Mucosa of descending colon (tissue), 3 donors: ENCODE data around the gene AGO3. TPM values are rescaled to one million over a fixed set of nuclear protein-coding genes. Genes with fewer than 3 reads are reported as not detected.

ENCODE experiments used
- ATAC-seq: fragments of 200-7000 bp; cut with Tn5 transposase; one replicate; pipeline ENCODE4 v1.9.1; 2020; ENCODE audit warnings: mild to moderate bottlenecking, moderate library complexity
- DNase-seq, 3 donors: peaks; one replicate each; pipeline ENCODE4 v3.0.0-alpha.2; 2020
- H3K36me3 ChIP-seq: fragments of 200-600 bp; one replicate; pipeline ENCODE4 v1.8.0; 2021; ENCODE audit warnings: low read depth, mild to moderate bottlenecking
- H3K4me1 ChIP-seq: fragments of 200-600 bp; one replicate; pipeline ENCODE4 v1.8.0; 2021; ENCODE audit warnings: low read depth, mild to moderate bottlenecking
- H3K4me3 ChIP-seq: fragments of 200-600 bp; one replicate; pipeline ENCODE4 v1.8.0; 2021; ENCODE audit warnings: mild to moderate bottlenecking
- H3K9me3 ChIP-seq: fragments of 200-600 bp; one replicate; pipeline ENCODE4 v1.8.0; 2021; ENCODE audit warnings: mild to moderate bottlenecking
- intact Hi-C, 2 donors: fragments of 100-400 bp; cut with DNase I in 1 of 2; cut with micrococcal nuclease in 1 of 2; formaldehyde crosslinking; loops; one replicate each; pipeline versions ENCODE4 v1.11.0 to v1.11.1; 2022; cut with DNase I, micrococcal nuclease
- total RNA-seq, 3 donors: library from RNA; stranded (reverse); fragmentation: NEBNext Ultra II Directional in 2 of 3; extraction: Animal tissue kit (Norgen Biotek cat#: 25700) in 2 of 3; gene quantifications; one replicate each; pipeline versions ENCODE4 v1.2.1 to v1.2.4, GENCODE V29; 2021 to 2023
- TF ChIP-seq, protein P1 (sequence below): fragments of 200-600 bp; IDR thresholded peaks from one replicate; pipeline ENCODE4 v1.8.0; 2022; ENCODE audit warnings: antibody characterized with exemption, mild to moderate bottlenecking
- donor health status: DM: no; HTN: no; CAD: no; lungs with moderate emphysema.
- donor health status: DM: no; HTN: no; CAD: no.
- donor health status: DM: no; HTN: yes; CAD: no.

The AGO3 gene
- total RNA-seq, 3 donors from 2014 or later = 16.6 to 34.5 (median 16.9) TPM

DNA sequence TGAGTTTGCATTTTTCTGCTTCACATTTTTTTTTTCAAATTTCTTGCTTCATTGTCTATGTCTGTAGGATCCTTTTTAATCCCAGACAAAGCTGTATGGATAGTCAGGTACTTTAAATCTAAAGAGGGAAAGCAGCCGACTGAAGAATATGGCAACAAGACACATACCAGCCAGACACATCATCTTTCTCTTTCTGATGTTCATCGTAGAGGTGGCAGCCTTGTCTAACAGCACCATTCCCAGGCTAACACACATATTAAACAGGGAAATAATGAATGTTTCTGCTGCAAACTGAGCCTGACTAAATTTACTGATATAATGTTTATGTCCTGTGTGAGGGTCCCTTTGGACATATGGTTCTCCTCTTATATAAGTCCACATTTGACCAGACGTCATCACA, 149.3 kb downstream of the AGO3 start:
- TF ChIP-seq, protein P1, sequence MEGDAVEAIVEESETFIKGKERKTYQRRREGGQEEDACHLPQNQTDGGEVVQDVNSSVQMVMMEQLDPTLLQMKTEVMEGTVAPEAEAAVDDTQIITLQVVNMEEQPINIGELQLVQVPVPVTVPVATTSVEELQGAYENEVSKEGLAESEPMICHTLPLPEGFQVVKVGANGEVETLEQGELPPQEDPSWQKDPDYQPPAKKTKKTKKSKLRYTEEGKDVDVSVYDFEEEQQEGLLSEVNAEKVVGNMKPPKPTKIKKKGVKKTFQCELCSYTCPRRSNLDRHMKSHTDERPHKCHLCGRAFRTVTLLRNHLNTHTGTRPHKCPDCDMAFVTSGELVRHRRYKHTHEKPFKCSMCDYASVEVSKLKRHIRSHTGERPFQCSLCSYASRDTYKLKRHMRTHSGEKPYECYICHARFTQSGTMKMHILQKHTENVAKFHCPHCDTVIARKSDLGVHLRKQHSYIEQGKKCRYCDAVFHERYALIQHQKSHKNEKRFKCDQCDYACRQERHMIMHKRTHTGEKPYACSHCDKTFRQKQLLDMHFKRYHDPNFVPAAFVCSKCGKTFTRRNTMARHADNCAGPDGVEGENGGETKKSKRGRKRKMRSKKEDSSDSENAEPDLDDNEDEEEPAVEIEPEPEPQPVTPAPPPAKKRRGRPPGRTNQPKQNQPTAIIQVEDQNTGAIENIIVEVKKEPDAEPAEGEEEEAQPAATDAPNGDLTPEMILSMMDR = no peak
- intact Hi-C loops = no loop called here
- no peaks in the 10 kb centered on the region for H3K36me3 ChIP-seq
- DNase-seq (no peak), ATAC-seq (no peak)
- H3K9me3 ChIP-seq = no peaks in the 10 kb centered on the region
- no peaks in the 10 kb centered on the region for H3K4me1 ChIP-seq
- H3K4me3 ChIP-seq = no peak overlapping the region

- H3K4me1 ChIP-seq = no peaks in the 10 kb centered on the region
- DNase-seq = no peak
- TF ChIP-seq, protein P1 = no peak
- intact Hi-C loops = no loop called here
- H3K36me3 ChIP-seq = no peaks in the 10 kb centered on the region
- no peaks in the 10 kb centered on the region for H3K9me3 ChIP-seq
- no peak for ATAC-seq
- H3K4me3 ChIP-seq = no peak overlapping the region
These were observed 149.9 kb downstream of the AGO3 start for GRCh38 chr1:36080801-36081200.

DNA sequence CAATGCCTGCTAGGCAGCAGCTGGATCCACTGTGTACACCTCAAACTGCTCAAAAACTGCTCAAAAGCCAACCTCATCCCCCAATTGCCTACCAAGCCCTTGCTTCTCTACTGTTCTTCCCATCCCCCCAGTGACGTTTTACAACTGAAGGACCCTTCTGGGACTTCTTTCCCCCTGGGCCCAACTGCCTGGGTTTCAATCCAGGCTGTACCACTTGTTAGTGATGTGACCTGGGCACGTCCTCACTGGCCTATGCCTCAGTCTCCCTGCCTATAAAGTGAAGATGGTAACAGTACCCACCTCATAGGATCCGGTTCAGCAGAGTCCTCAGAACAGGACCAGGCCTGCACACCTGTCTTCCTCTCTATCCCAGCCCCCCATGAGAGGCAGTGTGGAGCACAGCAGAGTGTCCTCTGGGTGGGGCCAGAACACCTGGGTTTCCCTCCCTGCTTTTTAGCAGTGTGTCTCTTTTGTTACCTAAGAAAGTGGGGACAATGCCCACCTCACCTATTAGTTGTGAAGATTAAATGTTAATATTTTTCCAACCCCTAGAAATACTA, 151.1 kb downstream of the AGO3 start:
- Histone ChIP-seq H3K4me3 (no peak overlapping the region), H3K9me3 (no peaks in the 10 kb centered on the region), H3K36me3 (no peaks in the 10 kb centered on the region), H3K4me1 (no peaks in the 10 kb centered on the region)
- ATAC-seq (no peak), DNase-seq (no peak)
- intact Hi-C loops = no loop called here
- TF ChIP-seq, protein P1 = no peak

- no peak for DNase-seq
- no peaks in the 10 kb centered on the region for H3K9me3 ChIP-seq
- no peaks in the 10 kb centered on the region for H3K36me3 ChIP-seq
- H3K4me3 ChIP-seq = no peak overlapping the region
- TF ChIP-seq, protein P1 = no peak
- intact Hi-C loops = no loop called here
- ATAC-seq = no peak
- H3K4me1 ChIP-seq = no peaks in the 10 kb centered on the region
These were observed 152.3 kb downstream of the AGO3 start for GRCh38 chr1:36083219-36083618.

DNA sequence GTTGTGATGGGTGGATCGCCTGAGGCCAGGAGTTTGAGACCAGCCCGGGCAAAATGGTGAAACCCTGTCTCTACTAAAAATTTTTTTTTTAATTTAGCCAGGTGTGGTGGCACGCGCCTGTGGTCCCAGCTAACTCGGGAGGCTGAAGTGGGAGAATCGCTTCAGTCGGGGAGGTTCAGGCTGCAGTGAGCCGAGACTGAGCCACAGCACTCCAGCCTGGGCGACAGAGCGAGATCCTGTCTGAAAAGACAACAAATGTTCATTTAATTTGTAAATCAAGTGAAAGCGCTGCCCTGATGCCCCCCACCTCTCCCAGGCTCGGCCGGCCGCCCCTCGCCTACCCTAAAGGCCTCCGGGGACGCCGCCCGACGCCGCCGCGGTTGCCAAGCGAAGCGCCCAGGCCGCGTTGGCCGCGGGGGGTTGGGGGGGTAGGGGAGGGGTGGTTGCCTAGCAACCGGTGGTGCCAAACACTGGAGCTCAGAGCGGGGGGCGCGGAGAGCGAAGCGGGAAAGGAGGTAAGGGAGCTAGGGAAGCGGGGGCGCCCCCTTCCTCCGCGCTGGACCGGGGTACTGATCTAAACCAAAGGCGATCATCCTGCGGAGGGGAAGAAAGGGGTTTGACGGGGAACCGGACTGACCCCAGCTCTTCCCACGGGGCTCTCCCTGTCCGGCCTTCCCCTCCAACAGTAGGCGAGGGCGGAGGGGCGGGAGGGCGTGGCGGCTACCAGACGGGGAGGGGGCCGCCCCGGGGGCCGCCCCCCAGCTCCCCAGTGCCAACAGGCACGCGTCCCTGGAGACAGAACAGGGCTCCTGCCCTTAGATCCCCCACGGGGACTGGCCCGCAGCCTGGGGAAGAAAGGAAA, 153.0 kb downstream of the AGO3 start, which contains the start of gene TEKT2:
Gene TEKT2, plus strand, starts transcription at position 460 of the 862 bp plus-strand sequence. CDS start 828 bp downstream, outside the sequence.
- H3K4me3 ChIP-seq = no peak within 1 kb of the TSS
- no peaks in the 10 kb centered on the region for H3K36me3 ChIP-seq
- no peaks in the 10 kb centered on the region for H3K9me3 ChIP-seq
- no peaks in the 10 kb centered on the region for H3K4me1 ChIP-seq
- TF ChIP-seq, protein P1 = no peak
- intact Hi-C loops = no loop called here
- ATAC-seq (no peak), DNase-seq (no peak)
